ENCODE results near the gene CHST11. TPM values are rescaled to one million over a fixed set of nuclear protein-coding genes. Genes with fewer than 3 reads are reported as not detected.

The CHST11 gene
- total RNA-seq, 3 donors from 2014 or later: 12.5 to 16.4 (median 15.5) TPM

DNA sequence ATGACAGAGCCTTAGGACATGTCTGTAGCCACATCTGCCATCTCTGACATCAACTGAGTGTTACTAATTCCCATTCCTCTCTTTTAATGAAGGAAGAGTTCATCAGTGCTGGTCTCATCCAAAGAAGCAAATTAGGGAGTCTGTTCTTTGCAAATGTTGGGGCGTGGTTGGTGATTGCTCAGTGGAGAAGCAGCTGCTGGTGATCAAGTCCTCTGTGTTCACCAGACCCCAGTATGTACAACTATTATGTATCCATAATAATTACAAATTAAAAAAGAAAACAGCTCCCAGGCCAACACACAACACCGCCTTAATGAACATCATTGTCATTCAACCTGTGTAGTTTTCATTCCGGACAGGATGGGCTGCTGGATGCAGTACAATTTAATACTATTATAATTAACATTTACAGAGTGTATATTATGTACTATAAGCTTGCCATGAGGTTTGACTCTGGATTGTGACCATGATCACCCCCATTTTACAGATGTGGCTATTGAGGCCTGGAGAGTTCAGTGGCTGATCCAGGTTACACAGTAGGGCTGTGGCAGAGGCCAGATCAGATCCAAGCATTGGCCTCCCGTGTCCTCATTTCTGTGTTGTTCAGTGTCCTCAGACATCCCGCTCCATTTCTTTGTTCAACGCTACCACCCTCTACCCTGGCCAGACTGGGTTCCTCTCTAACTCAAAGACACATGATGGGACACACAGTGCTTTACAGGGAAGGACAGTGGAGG is 179.0 kb downstream of the CHST11 start:
- no peaks in the 10 kb centered on the region for H3K27me3 ChIP-seq
- H3K9me3 ChIP-seq: peaks cover 1 to 2% of the 10 kb centered on the region in 2 donors
- no peak overlapping the region for H3K4me3 ChIP-seq
- TF ChIP-seq, protein P1, sequence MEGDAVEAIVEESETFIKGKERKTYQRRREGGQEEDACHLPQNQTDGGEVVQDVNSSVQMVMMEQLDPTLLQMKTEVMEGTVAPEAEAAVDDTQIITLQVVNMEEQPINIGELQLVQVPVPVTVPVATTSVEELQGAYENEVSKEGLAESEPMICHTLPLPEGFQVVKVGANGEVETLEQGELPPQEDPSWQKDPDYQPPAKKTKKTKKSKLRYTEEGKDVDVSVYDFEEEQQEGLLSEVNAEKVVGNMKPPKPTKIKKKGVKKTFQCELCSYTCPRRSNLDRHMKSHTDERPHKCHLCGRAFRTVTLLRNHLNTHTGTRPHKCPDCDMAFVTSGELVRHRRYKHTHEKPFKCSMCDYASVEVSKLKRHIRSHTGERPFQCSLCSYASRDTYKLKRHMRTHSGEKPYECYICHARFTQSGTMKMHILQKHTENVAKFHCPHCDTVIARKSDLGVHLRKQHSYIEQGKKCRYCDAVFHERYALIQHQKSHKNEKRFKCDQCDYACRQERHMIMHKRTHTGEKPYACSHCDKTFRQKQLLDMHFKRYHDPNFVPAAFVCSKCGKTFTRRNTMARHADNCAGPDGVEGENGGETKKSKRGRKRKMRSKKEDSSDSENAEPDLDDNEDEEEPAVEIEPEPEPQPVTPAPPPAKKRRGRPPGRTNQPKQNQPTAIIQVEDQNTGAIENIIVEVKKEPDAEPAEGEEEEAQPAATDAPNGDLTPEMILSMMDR (IDR thresholded peaks at IDR 0.05): no peak
- TF ChIP-seq POLR2A (IDR thresholded peaks at IDR 0.05) (no peak), POLR2AphosphoS5 (IDR thresholded peaks at IDR 0.05) (no peak)
- no peak overlapping the region for H3K27ac ChIP-seq
- H3K36me3 ChIP-seq: no peaks in the 10 kb centered on the region
- intact Hi-C loops (cut with DNase I; ENCODE audit: low total_unique reads): no loop called here
- no peak for DNase-seq (ENCODE audit: low spot score in 2 of 2)
- no peaks in the 10 kb centered on the region for H3K4me1 ChIP-seq

DNA sequence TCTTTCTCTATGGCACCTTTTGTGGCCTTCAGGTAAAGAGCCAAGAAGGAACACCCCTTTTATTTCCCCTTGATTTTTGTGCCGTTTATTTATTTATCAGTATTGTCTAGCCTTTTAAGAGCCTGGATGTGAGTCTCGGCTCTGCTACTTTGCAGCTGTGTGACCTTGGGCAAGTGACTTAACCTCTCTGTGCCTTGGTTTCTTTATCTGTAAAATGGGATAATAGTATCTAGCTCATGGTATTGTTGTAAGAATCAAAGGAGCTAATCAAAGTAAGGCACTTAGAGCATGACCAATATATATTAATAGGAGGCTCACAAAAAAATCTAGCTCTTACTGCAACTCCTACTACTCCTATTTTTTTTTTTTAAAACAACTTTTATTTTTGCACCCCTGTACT is 179.7 kb downstream of the CHST11 start:
- Histone ChIP-seq H3K4me1 (no peaks in the 10 kb centered on the region), H3K4me3 (no peak overlapping the region), H3K27ac (no peak overlapping the region), H3K9me3 (peaks cover 4 to 6% of the 10 kb centered on the region in 2 donors), H3K36me3 (no peaks in the 10 kb centered on the region), H3K27me3 (no peaks in the 10 kb centered on the region)
- no peak for DNase-seq (ENCODE audit: low spot score in 2 of 2)
- intact Hi-C loops (cut with DNase I; ENCODE audit: low total_unique reads): no loop called here
- TF ChIP-seq, protein P1 (IDR thresholded peaks at IDR 0.05): no peak
- TF ChIP-seq POLR2A (IDR thresholded peaks at IDR 0.05) (no peak), POLR2AphosphoS5 (IDR thresholded peaks at IDR 0.05) (no peak)

DNA sequence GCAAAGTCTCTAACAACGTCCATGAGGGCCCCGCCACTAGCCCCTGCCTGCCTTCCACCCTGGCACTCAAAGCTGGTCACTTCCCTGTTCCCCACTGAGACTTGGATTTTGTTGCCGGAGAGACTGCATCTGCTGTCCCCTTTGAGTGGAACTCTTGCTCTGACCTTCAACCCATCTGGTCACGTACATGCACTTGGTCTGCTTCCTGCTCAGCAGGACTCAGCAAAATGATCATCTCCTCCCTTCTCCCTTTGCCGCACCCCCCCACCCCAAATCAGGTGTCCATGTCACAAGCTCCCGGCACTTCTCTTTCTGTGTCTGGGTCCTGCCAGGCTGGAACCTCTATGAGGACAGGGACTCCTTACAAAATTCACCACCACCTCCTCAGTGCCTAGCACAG is 180.9 kb downstream of the CHST11 start:
- H3K4me1 ChIP-seq: no peaks in the 10 kb centered on the region
- DNase-seq (ENCODE audit: low spot score in 2 of 2): no peak
- intact Hi-C loops (cut with DNase I; ENCODE audit: low total_unique reads): no loop called here
- no peaks in the 10 kb centered on the region for H3K36me3 ChIP-seq
- no peak overlapping the region for H3K4me3 ChIP-seq
- H3K27me3 ChIP-seq: no peaks in the 10 kb centered on the region
- TF ChIP-seq POLR2AphosphoS5 (IDR thresholded peaks at IDR 0.05): no peak
- TF ChIP-seq POLR2A (IDR thresholded peaks at IDR 0.05): no peak
- TF ChIP-seq, protein P1 (IDR thresholded peaks at IDR 0.05): no peak
- H3K9me3 ChIP-seq: peaks cover 4 to 6% of the 10 kb centered on the region in 2 donors
- no peak overlapping the region for H3K27ac ChIP-seq

DNA sequence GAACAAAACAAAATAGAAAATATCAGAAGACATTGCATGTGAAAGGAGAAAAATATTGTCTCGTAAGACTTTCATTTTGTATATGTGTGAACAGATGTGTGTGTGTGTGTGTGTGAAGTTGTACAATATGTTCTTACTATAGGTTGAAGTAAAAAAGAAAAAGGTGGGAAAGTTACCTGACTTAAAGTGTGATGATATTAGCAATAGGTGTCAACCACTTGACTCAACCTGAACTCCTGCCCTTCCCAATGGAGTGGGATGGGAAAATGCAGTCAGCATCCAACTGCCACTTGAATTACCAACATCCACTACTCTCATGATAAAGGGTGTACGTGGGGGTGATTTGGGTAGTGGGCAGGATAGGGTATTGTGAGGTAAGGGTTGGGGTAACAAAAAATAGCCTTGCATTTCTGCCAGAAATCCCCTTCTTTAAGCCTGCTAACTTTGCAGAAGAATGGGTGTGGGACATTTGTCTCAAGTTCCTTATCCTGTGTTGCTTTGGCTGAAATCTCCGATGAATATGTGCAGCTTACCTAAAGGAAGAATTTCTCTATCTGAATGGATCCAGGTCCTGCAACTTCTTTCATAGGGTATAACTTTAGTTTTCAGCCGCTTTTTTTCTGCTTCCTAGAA is 181.6 kb downstream of the CHST11 start:
- Histone ChIP-seq H3K4me3 (no peak overlapping the region), H3K36me3 (no peaks in the 10 kb centered on the region), H3K9me3 (peaks cover 4 to 6% of the 10 kb centered on the region in 2 donors), H3K27ac (no peak overlapping the region), H3K27me3 (no peaks in the 10 kb centered on the region), H3K4me1 (no peaks in the 10 kb centered on the region)
- TF ChIP-seq, protein P1 (IDR thresholded peaks at IDR 0.05): no peak
- no peak for TF ChIP-seq POLR2AphosphoS5 (IDR thresholded peaks at IDR 0.05)
- TF ChIP-seq POLR2A (IDR thresholded peaks at IDR 0.05): no peak
- intact Hi-C loops (cut with DNase I; ENCODE audit: low total_unique reads): no loop called here
- no peak for DNase-seq (ENCODE audit: low spot score in 2 of 2)

DNA sequence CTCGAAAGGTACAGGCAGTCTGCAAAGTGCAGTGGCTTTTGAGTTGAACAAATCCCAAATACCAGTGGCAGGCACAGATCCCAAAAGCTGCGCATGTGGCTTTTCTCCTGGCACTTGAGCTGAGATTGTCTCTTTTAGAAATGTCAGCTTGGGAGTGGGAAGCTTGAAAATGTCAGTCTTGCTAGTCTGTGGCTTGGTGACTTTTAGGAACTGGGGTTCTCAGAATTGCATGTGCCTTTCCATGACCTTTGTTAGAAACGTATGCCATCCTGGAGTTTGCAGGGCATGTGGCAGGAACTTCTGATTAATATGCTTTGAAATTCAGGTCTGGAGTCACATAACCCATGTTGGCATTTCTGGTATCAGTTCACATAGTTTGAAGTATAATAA is 182.1 kb downstream of the CHST11 start:
- Histone ChIP-seq H3K27me3 (no peaks in the 10 kb centered on the region), H3K4me1 (no peaks in the 10 kb centered on the region), H3K36me3 (no peaks in the 10 kb centered on the region), H3K27ac (no peak overlapping the region), H3K9me3 (peaks cover 4 to 6% of the 10 kb centered on the region in 2 donors), H3K4me3 (no peak overlapping the region)
- intact Hi-C loops (cut with DNase I; ENCODE audit: low total_unique reads): no loop called here
- TF ChIP-seq POLR2A (IDR thresholded peaks at IDR 0.05): no peak
- TF ChIP-seq POLR2AphosphoS5 (IDR thresholded peaks at IDR 0.05): no peak
- TF ChIP-seq, protein P1 (IDR thresholded peaks at IDR 0.05): no peak
- no peak for DNase-seq (ENCODE audit: low spot score in 2 of 2)

All from breast epithelium (tissue), 4 donors.